ENCODE measurements around the gene ELSPBP1.
"Not testable (repeated sequence)": the region's sequence is repeated elsewhere in the genome, so short reads cannot be mapped to it uniquely, and the experiment has no call there.

Gene ELSPBP1

GRCh38 chr19:47994209-47994802 lies at the start of gene ELSPBP1:
Gene ELSPBP1 (plus strand): TSS chr19:47994632. CDS start chr19:48008668, 14,036 bp downstream.
- DNase-seq (ENCODE audit: low read depth), result no peak
- TF ChIP-seq CTCF (IDR thresholded peaks at IDR 0.05; ENCODE audit: control insufficient read depth, extremely low read depth, insufficient read depth), result no peak
- no peak within 1 kb of the TSS for H3K4me3 ChIP-seq (ENCODE audit: low read depth, low read length)

- DNase-seq (ENCODE audit: low read depth); H3K4me3 ChIP-seq (ENCODE audit: low read depth, low read length): not testable (repeated sequence)
Observed at GRCh38 chr19:47949852-47950521, 44.4 kb upstream of the ELSPBP1 start.

- H3K4me3 ChIP-seq (ENCODE audit: low read depth, low read length); DNase-seq (ENCODE audit: low read depth): not testable (repeated sequence)
Observed at GRCh38 chr19:47952132-47952531, 42.3 kb upstream of the ELSPBP1 start.

GRCh38 chr19:47955936-47956335 lies 38.5 kb upstream of the ELSPBP1 start:
- DNase-seq (ENCODE audit: low read depth); H3K4me3 ChIP-seq (ENCODE audit: low read depth, low read length): not testable (repeated sequence)

- no peak for TF ChIP-seq CTCF (IDR thresholded peaks at IDR 0.05; ENCODE audit: control insufficient read depth, extremely low read depth, insufficient read depth)
- H3K4me3 ChIP-seq (ENCODE audit: low read depth, low read length), result no peak overlapping the region
- no peak for DNase-seq (ENCODE audit: low read depth)
Observed at GRCh38 chr19:47973529-47973928, 20.9 kb upstream of the ELSPBP1 start.

- TF ChIP-seq CTCF (IDR thresholded peaks at IDR 0.05; ENCODE audit: control insufficient read depth, extremely low read depth, insufficient read depth), result no peak
- no peak overlapping the region for H3K4me3 ChIP-seq (ENCODE audit: low read depth, low read length)
- DNase-seq (ENCODE audit: low read depth), result no peak
Observed at GRCh38 chr19:47991191-47991808, 3.1 kb upstream of the ELSPBP1 start.

GRCh38 chr19:47992070-47992469 lies 2.4 kb upstream of the ELSPBP1 start, which contains the start of gene BSPH1:
Gene BSPH1 (minus strand): TSS chr19:47992170. CDS start chr19:47992081, 89 bp downstream.
- no peak for DNase-seq (ENCODE audit: low read depth)
- TF ChIP-seq CTCF (IDR thresholded peaks at IDR 0.05; ENCODE audit: control insufficient read depth, extremely low read depth, insufficient read depth), result no peak
- no peak within 1 kb of the TSS for H3K4me3 ChIP-seq (ENCODE audit: low read depth, low read length)

- no peak for DNase-seq (ENCODE audit: low read depth)
- no peak overlapping the region for H3K4me3 ChIP-seq (ENCODE audit: low read depth, low read length)
- no peak for TF ChIP-seq CTCF (IDR thresholded peaks at IDR 0.05; ENCODE audit: control insufficient read depth, extremely low read depth, insufficient read depth)
Observed at GRCh38 chr19:47996230-47996727, 1.8 kb downstream of the ELSPBP1 start.

Data from LNCaP clone FGC (cell line).